Loucy (cell line): ENCODE measurements around the gene EXOSC2.

ENCODE experiments used
- H2AFZ ChIP-seq: fragments of 200-600 bp; sonication (generic); 2 replicates; pipeline ENCODE4 v1.6.0; 2016; ENCODE audit warnings: antibody characterized with exemption, mild to moderate bottlenecking, low read length, moderate library complexity
- H3F3A ChIP-seq: fragments of 200-600 bp; 2 replicates; pipeline ENCODE4 v1.6.0; 2016; ENCODE audit warnings: antibody characterized with exemption, low read depth, mild to moderate bottlenecking
- H3K27me3 ChIP-seq: fragments of 200-600 bp; sonication (generic); 2 replicates; pipeline ENCODE4 v1.6.1; 2014; ENCODE audit warnings: low read length, mild to moderate bottlenecking; ENCODE audit not compliant: insufficient read depth, poor library complexity, severe bottlenecking
- H3K36me3 ChIP-seq: fragments of 200-600 bp; sonication (generic); 2 replicates; pipeline ENCODE4 v1.6.1; 2016; ENCODE audit warnings: low read length; ENCODE audit not compliant: insufficient read depth
- H3K4me1 ChIP-seq: fragments of 200-600 bp; sonication (generic); 2 replicates; pipeline ENCODE4 v1.5.1; 2014; ENCODE audit warnings: low read length, mild to moderate bottlenecking; ENCODE audit not compliant: insufficient read depth, poor library complexity, severe bottlenecking
- H3K4me2 ChIP-seq: fragments of 200-600 bp; sonication (generic); 2 replicates; pipeline ENCODE4 v1.6.0; 2014; ENCODE audit warnings: antibody characterized with exemption, low read length, low read depth, mild to moderate bottlenecking; ENCODE audit not compliant: poor library complexity, severe bottlenecking
- H3K4me3 ChIP-seq: fragments of 200-600 bp; sonication (generic); 2 replicates; pipeline ENCODE4 v1.5.1; 2014; ENCODE audit warnings: low read length, mild to moderate bottlenecking, mixed read lengths; ENCODE audit not compliant: poor library complexity, severe bottlenecking
- H3K79me2 ChIP-seq: fragments of 200-600 bp; sonication (generic); 2 replicates; pipeline ENCODE4 v1.6.1; 2014; ENCODE audit warnings: low read length; ENCODE audit not compliant: insufficient read depth
- H3K9ac ChIP-seq: fragments of 200-600 bp; sonication (generic); 2 replicates; pipeline ENCODE4 v1.6.0; 2014; ENCODE audit warnings: mild to moderate bottlenecking, low read depth, low read length, moderate library complexity; ENCODE audit not compliant: poor library complexity, severe bottlenecking
- H3K9me2 ChIP-seq: fragments of 200-600 bp; sonication (generic); replicated peaks from 2 replicates; pipeline ENCODE4 v1.6.1; 2016; ENCODE audit warnings: low read depth, low read length, mixed read lengths
- H3K9me3 ChIP-seq: fragments of 200-600 bp; sonication (generic); 2 replicates; pipeline ENCODE4 v1.6.1; 2014; ENCODE audit warnings: mild to moderate bottlenecking, antibody characterized with exemption, low read length, low read depth; ENCODE audit not compliant: insufficient read depth
- H4K20me1 ChIP-seq: fragments of 200-600 bp; sonication (generic); 2 replicates; pipeline ENCODE4 v1.6.0; 2014; ENCODE audit warnings: antibody characterized with exemption, low read length, mild to moderate bottlenecking; ENCODE audit not compliant: insufficient read depth, poor library complexity, severe bottlenecking
- CTCF ChIP-seq: fragments of 200-600 bp; sonication (generic); conservative IDR thresholded peaks from 2 replicates; pipeline ENCODE4 v1.5.1; 2014; ENCODE audit warnings: mild to moderate bottlenecking, antibody characterized with exemption, low read length
- EZH2phosphoT487 ChIP-seq: fragments of 200-600 bp; IDR thresholded peaks from 2 replicates; pipeline ENCODE4 v1.6.1; 2018; ENCODE audit warnings: antibody characterized with exemption, mild to moderate bottlenecking, moderate library complexity, borderline replicate concordance

Gene EXOSC2

GRCh38 chr9:130663977-130664250, 29.7 kb upstream of the EXOSC2 start:
- H3F3A ChIP-seq = no peaks in the 10 kb centered on the region
- no peak overlapping the region for H3K4me3 ChIP-seq
- H2AFZ ChIP-seq = no peak overlapping the region
- H3K36me3 ChIP-seq = no peaks in the 10 kb centered on the region
- H3K4me1 ChIP-seq = no peaks in the 10 kb centered on the region
- no peak for TF ChIP-seq CTCF
- no peak for TF ChIP-seq EZH2phosphoT487
- H3K9ac ChIP-seq = no peak overlapping the region
- H3K9me2 ChIP-seq = no peaks in the 10 kb centered on the region
- H3K27me3 ChIP-seq = no peaks in the 10 kb centered on the region
- H3K4me2 ChIP-seq = no peak overlapping the region
- no peaks in the 10 kb centered on the region for H3K79me2 ChIP-seq
- H4K20me1 ChIP-seq = no peaks in the 10 kb centered on the region
- no peaks in the 10 kb centered on the region for H3K9me3 ChIP-seq

- H3K9ac ChIP-seq = no peak within 1 kb of the TSS
- H4K20me1 ChIP-seq = no peaks in the 10 kb centered on the region
- H3K36me3 ChIP-seq = no peaks in the 10 kb centered on the region
- no peaks in the 10 kb centered on the region for H3K27me3 ChIP-seq
- no peak within 1 kb of the TSS for H2AFZ ChIP-seq
- no peaks in the 10 kb centered on the region for H3K4me1 ChIP-seq
- H3K9me3 ChIP-seq = no peaks in the 10 kb centered on the region
- no peak within 1 kb of the TSS for H3K4me2 ChIP-seq
- H3F3A ChIP-seq = no peaks in the 10 kb centered on the region
- no peaks in the 10 kb centered on the region for H3K79me2 ChIP-seq
- no peaks in the 10 kb centered on the region for H3K9me2 ChIP-seq
- no peak for TF ChIP-seq EZH2phosphoT487
- no peak for TF ChIP-seq CTCF
- no peak within 1 kb of the TSS for H3K4me3 ChIP-seq
Measured at GRCh38 chr9:130664251-130665028, 29.1 kb upstream of the EXOSC2 start, which contains the start of gene PRDM12. PRDM12 (plus strand) TSS chr9:130664594; CDS start chr9:130664654, 60 bp downstream.

GRCh38 chr9:130665029-130665430, 28.6 kb upstream of the EXOSC2 start:
- TF ChIP-seq CTCF = no peak
- Histone ChIP-seq H3K4me3 (no peak overlapping the region), H3K9me2 (no peaks in the 10 kb centered on the region), H2AFZ (no peak overlapping the region), H3K79me2 (no peaks in the 10 kb centered on the region), H4K20me1 (no peaks in the 10 kb centered on the region), H3K9me3 (no peaks in the 10 kb centered on the region), H3K9ac (no peak overlapping the region), H3K4me1 (peaks cover 3% of the 10 kb centered on the region), H3F3A (no peaks in the 10 kb centered on the region), H3K27me3 (no peaks in the 10 kb centered on the region), H3K36me3 (no peaks in the 10 kb centered on the region), H3K4me2 (no peak overlapping the region)
